Type B pancreatic cell (in vitro differentiated cells): ENCODE data around the gene RAVER2. TPM values are rescaled to one million over a fixed set of nuclear protein-coding genes. Genes with fewer than 3 reads are reported as not detected.

ENCODE experiments used
- DNase-seq: peaks from one replicate; pipeline ENCODE4 v3.0.0; 2021; ENCODE audit warnings: mixed read lengths; ENCODE audit not compliant: unreplicated experiment; ENCODE audit errors: extremely low spot score
- H3K27ac Mint-ChIP-seq: 2 replicates; pipeline ENCODE4 v1.8.0; 2021; ENCODE audit warnings: mild to moderate bottlenecking, mixed read lengths
- H3K27me3 Mint-ChIP-seq: 2 replicates; pipeline ENCODE4 v1.8.0; 2021; ENCODE audit warnings: mixed read lengths
- H3K36me3 Mint-ChIP-seq: 2 replicates; pipeline ENCODE4 v1.8.0; 2021; ENCODE audit warnings: mixed read lengths
- H3K4me1 Mint-ChIP-seq: one replicate; pipeline ENCODE4 v1.8.0; 2021; ENCODE audit warnings: mixed read lengths; ENCODE audit not compliant: unreplicated experiment
- H3K4me3 Mint-ChIP-seq: 2 replicates; pipeline ENCODE4 v1.8.0; 2021; ENCODE audit warnings: mild to moderate bottlenecking, mixed read lengths
- H3K9me3 Mint-ChIP-seq: 2 replicates; pipeline ENCODE4 v1.8.0; 2021; ENCODE audit warnings: mixed read lengths
- total RNA-seq: library from RNA; stranded (reverse); gene quantifications from 2 replicates; pipeline ENCODE4 v1.2.1, GENCODE V29; 2021; ENCODE audit warnings: low replicate concordance
- TF ChIP-seq, protein P1 (sequence below): fragments of 200-600 bp; sonication (generic); conservative IDR thresholded peaks from 2 replicates; pipeline ENCODE4 v1.5.0; 2021; ENCODE audit warnings: antibody characterized with exemption, mild to moderate bottlenecking

The RAVER2 gene
- total RNA-seq, 1 donor from 2014 or later = 26.5 TPM

DNA sequence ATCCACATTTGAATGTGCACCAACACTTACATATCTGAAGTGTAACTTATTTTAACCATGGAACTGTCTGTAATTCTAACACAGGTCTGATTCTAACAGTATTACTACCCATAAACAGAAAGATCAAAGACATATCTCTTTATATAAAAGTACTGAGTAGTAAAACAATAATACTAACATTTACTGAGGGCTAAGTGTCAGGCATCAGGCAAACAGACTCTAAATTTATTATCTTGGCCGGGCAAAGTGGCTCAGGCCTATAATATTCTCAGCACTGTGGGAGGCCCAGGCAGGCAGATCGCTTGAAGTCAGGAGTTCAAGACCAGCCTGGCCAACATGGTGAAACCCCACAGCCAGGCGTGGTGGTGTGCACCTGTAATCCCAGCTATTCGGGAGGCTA lies 135.6 kb downstream of the RAVER2 start:
- Mint-ChIP-seq H3K27me3 (no peaks in the 10 kb centered on the region), H3K4me1 (peaks cover 7% of the 10 kb centered on the region), H3K9me3 (no peaks in the 10 kb centered on the region), H3K36me3 (peaks cover 18% of the 10 kb centered on the region), H3K4me3 (no peak overlapping the region), H3K27ac (no peak overlapping the region)
- TF ChIP-seq, protein P1, sequence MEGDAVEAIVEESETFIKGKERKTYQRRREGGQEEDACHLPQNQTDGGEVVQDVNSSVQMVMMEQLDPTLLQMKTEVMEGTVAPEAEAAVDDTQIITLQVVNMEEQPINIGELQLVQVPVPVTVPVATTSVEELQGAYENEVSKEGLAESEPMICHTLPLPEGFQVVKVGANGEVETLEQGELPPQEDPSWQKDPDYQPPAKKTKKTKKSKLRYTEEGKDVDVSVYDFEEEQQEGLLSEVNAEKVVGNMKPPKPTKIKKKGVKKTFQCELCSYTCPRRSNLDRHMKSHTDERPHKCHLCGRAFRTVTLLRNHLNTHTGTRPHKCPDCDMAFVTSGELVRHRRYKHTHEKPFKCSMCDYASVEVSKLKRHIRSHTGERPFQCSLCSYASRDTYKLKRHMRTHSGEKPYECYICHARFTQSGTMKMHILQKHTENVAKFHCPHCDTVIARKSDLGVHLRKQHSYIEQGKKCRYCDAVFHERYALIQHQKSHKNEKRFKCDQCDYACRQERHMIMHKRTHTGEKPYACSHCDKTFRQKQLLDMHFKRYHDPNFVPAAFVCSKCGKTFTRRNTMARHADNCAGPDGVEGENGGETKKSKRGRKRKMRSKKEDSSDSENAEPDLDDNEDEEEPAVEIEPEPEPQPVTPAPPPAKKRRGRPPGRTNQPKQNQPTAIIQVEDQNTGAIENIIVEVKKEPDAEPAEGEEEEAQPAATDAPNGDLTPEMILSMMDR = no peak
- no peak for DNase-seq

DNA sequence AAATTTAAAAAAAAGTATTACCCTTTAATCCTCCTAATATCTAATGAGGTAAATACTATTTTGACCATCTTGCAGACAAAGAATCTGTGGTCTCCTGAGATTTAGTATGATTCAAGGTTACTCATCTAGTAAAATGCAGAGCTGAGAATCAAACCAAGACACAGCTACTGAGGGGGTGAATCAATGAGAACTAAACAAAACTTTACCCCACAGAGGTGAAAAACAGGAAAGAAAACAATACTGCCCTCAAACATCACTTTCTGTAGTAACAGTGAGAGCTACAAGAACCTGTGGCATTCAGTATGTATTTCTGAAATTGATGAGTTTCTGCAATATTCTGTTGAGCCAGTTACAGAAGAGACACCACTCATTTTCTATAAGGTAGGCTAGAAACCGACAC lies 136.4 kb downstream of the RAVER2 start:
- H3K4me1 Mint-ChIP-seq = peaks cover 7% of the 10 kb centered on the region
- no peaks in the 10 kb centered on the region for H3K27me3 Mint-ChIP-seq
- TF ChIP-seq, protein P1 = no peak
- peaks cover 14% of the 10 kb centered on the region for H3K36me3 Mint-ChIP-seq
- no peak overlapping the region for H3K27ac Mint-ChIP-seq
- no peak for DNase-seq
- no peak overlapping the region for H3K4me3 Mint-ChIP-seq
- H3K9me3 Mint-ChIP-seq = no peaks in the 10 kb centered on the region

Other genes starting within 250 kb of the RAVER2 start
- gene JAK1, start 221.5 kb downstream of the RAVER2 start, total RNA-seq = 54.8 and 57.2 TPM in 2 replicates